ENCODE measurements around the gene CPA5. TPM values are rescaled to one million over a fixed set of nuclear protein-coding genes. Genes with fewer than 3 reads are reported as not detected.
"Not testable (repeated sequence)": the region's sequence is repeated elsewhere in the genome, so short reads cannot be mapped to it uniquely, and the experiment has no call there.

Gene CPA5
- total RNA-seq, 2 donors from 2014 or later = not detected

- no peaks in the 10 kb centered on the region for H3K27me3 ChIP-seq (ENCODE audit: control insufficient read depth, insufficient read depth, low read length, poor library complexity, severe bottlenecking)
- H3K9ac ChIP-seq (ENCODE audit: extremely low read depth, low read length, poor library complexity, severe bottlenecking) = no peak overlapping the region
- Mint-ChIP-seq H3K27ac (peak overlapping the region; percentile 50), H3K27me3 (ENCODE audit: insufficient read depth) (no peaks in the 10 kb centered on the region), H3K9me3 (peaks cover 25% of the 10 kb centered on the region), H3K4me1 (peaks cover 5% of the 10 kb centered on the region), H3K4me3 (no peak overlapping the region), H3K36me3 (ENCODE audit: low read depth) (peaks cover 5% of the 10 kb centered on the region)
- no peaks in the 10 kb centered on the region for H3K9me3 ChIP-seq (ENCODE audit: control insufficient read depth, low read length)
- H3K4me1 ChIP-seq (ENCODE audit: control insufficient read depth, insufficient read depth, low read length) = peaks cover 5% of the 10 kb centered on the region
- TF ChIP-seq, protein P1, sequence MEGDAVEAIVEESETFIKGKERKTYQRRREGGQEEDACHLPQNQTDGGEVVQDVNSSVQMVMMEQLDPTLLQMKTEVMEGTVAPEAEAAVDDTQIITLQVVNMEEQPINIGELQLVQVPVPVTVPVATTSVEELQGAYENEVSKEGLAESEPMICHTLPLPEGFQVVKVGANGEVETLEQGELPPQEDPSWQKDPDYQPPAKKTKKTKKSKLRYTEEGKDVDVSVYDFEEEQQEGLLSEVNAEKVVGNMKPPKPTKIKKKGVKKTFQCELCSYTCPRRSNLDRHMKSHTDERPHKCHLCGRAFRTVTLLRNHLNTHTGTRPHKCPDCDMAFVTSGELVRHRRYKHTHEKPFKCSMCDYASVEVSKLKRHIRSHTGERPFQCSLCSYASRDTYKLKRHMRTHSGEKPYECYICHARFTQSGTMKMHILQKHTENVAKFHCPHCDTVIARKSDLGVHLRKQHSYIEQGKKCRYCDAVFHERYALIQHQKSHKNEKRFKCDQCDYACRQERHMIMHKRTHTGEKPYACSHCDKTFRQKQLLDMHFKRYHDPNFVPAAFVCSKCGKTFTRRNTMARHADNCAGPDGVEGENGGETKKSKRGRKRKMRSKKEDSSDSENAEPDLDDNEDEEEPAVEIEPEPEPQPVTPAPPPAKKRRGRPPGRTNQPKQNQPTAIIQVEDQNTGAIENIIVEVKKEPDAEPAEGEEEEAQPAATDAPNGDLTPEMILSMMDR (conservative IDR thresholded peaks at IDR 0.05) = no peak
- H3K36me3 ChIP-seq (ENCODE audit: control insufficient read depth, insufficient read depth, low read length) = no peaks in the 10 kb centered on the region
- H3K27ac ChIP-seq (ENCODE audit: low read depth, low read length) = peak overlapping the region; percentile 92
- no peak overlapping the region for H3K4me3 ChIP-seq (ENCODE audit: low read length)
- no peak for DNase-seq
- 93 to 97% methylated on average over 6 of the region's 6 CpGs for WGBS, 2 experiments (ENCODE audit: insufficient coverage in 1 of 2, insufficient read length in 1 of 2)
Observed at GRCh38 chr7:130374507-130374906, 29.9 kb downstream of the CPA5 start.

- not testable (repeated sequence) for H3K27ac ChIP-seq (ENCODE audit: low read depth, low read length); H3K27ac Mint-ChIP-seq; H3K36me3 ChIP-seq (ENCODE audit: control insufficient read depth, insufficient read depth, low read length); H3K4me3 ChIP-seq (ENCODE audit: low read length); H3K36me3 Mint-ChIP-seq (ENCODE audit: low read depth); H3K9me3 ChIP-seq (ENCODE audit: control insufficient read depth, low read length); DNase-seq; H3K4me3 Mint-ChIP-seq; H3K9ac ChIP-seq (ENCODE audit: extremely low read depth, low read length, poor library complexity, severe bottlenecking); H3K27me3 ChIP-seq (ENCODE audit: control insufficient read depth, insufficient read depth, low read length, poor library complexity, severe bottlenecking); H3K27me3 Mint-ChIP-seq (ENCODE audit: insufficient read depth)
- peaks cover 10% of the 10 kb centered on the region for H3K4me1 ChIP-seq (ENCODE audit: control insufficient read depth, insufficient read depth, low read length)
- Mint-ChIP-seq H3K9me3 (peaks cover 25% of the 10 kb centered on the region), H3K4me1 (peaks cover 14% of the 10 kb centered on the region)
- WGBS, 2 experiments (ENCODE audit: insufficient coverage in 1 of 2, insufficient read length in 1 of 2) = 67 to 69% methylated on average over 1 of the region's 1 CpG
Observed at GRCh38 chr7:130376461-130376860, 31.8 kb downstream of the CPA5 start.

GRCh38 chr7:130377178-130377577 lies 32.6 kb downstream of the CPA5 start:
- Mint-ChIP-seq H3K4me1 (peaks cover 14% of the 10 kb centered on the region), H3K9me3 (peaks cover 27% of the 10 kb centered on the region), H3K27ac (no peak overlapping the region), H3K4me3 (no peak overlapping the region), H3K36me3 (ENCODE audit: low read depth) (peaks cover 5% of the 10 kb centered on the region), H3K27me3 (ENCODE audit: insufficient read depth) (no peaks in the 10 kb centered on the region)
- WGBS, 2 experiments (ENCODE audit: insufficient coverage in 1 of 2, insufficient read length in 1 of 2) = 84 to 100% methylated on average over 4 to 6 of the region's 6 CpGs
- Histone ChIP-seq H3K27ac (ENCODE audit: low read depth, low read length) (no peak overlapping the region), H3K4me3 (ENCODE audit: low read length) (no peak overlapping the region), H3K9ac (ENCODE audit: extremely low read depth, low read length, poor library complexity, severe bottlenecking) (no peak overlapping the region), H3K27me3 (ENCODE audit: control insufficient read depth, insufficient read depth, low read length, poor library complexity, severe bottlenecking) (no peaks in the 10 kb centered on the region), H3K36me3 (ENCODE audit: control insufficient read depth, insufficient read depth, low read length) (no peaks in the 10 kb centered on the region), H3K4me1 (ENCODE audit: control insufficient read depth, insufficient read depth, low read length) (peaks cover 10% of the 10 kb centered on the region), H3K9me3 (ENCODE audit: control insufficient read depth, low read length) (no peaks in the 10 kb centered on the region)
- TF ChIP-seq, protein P1 (conservative IDR thresholded peaks at IDR 0.05) = no peak
- no peak for DNase-seq

GRCh38 chr7:130379019-130379418 lies 34.4 kb downstream of the CPA5 start:
- H3K27ac ChIP-seq (ENCODE audit: low read depth, low read length) = no peak overlapping the region

More at GRCh38 chr7:130379019-130379418, 34.4 kb downstream of the CPA5 start:
- H3K9ac ChIP-seq (ENCODE audit: extremely low read depth, low read length, poor library complexity, severe bottlenecking) = no peak overlapping the region
- H3K4me1 Mint-ChIP-seq = peaks cover 9% of the 10 kb centered on the region
- H3K27ac Mint-ChIP-seq = no peak overlapping the region
- DNase-seq = no peak
- 92% methylated on average over 2 to 7 of the region's 7 CpGs for WGBS, 2 experiments (ENCODE audit: insufficient coverage in 1 of 2, insufficient read length in 1 of 2)
- H3K4me1 ChIP-seq (ENCODE audit: control insufficient read depth, insufficient read depth, low read length) = peaks cover 5% of the 10 kb centered on the region
- no peaks in the 10 kb centered on the region for H3K36me3 ChIP-seq (ENCODE audit: control insufficient read depth, insufficient read depth, low read length)
- H3K4me3 ChIP-seq (ENCODE audit: low read length) = no peak overlapping the region
- peaks cover 5% of the 10 kb centered on the region for H3K36me3 Mint-ChIP-seq (ENCODE audit: low read depth)
- no peak overlapping the region for H3K4me3 Mint-ChIP-seq
- H3K9me3 Mint-ChIP-seq = peaks cover 27% of the 10 kb centered on the region
- no peaks in the 10 kb centered on the region for H3K27me3 Mint-ChIP-seq (ENCODE audit: insufficient read depth)
- TF ChIP-seq, protein P1 (conservative IDR thresholded peaks at IDR 0.05) = no peak
- no peaks in the 10 kb centered on the region for H3K27me3 ChIP-seq (ENCODE audit: control insufficient read depth, insufficient read depth, low read length, poor library complexity, severe bottlenecking)
- no peaks in the 10 kb centered on the region for H3K9me3 ChIP-seq (ENCODE audit: control insufficient read depth, low read length)

All from endodermal cell (in vitro differentiated cells).